ENCODE measurements around the gene TBC1D4. TPM values are rescaled to one million over a fixed set of nuclear protein-coding genes. Genes with fewer than 3 reads are reported as not detected.

Gene TBC1D4
- polyA plus RNA-seq, 1 donor from 2014 or later, result 3.9 TPM

- Histone ChIP-seq H3K79me2 (replicated peaks; ENCODE audit: insufficient read depth, low read length) (no peaks in the 10 kb centered on the region), H3K27ac (ENCODE audit: low read length) (no peak overlapping the region), H2AFZ (ENCODE audit: low read depth, low read length) (no peak overlapping the region), H3K4me2 (ENCODE audit: low read length) (no peak overlapping the region), H3K4me3 (ENCODE audit: low read length) (no peak overlapping the region), H3K27me3 (ENCODE audit: insufficient read depth, low read depth, low read length) (no peaks in the 10 kb centered on the region), H4K20me1 (ENCODE audit: insufficient read depth) (no peaks in the 10 kb centered on the region), H3K9ac (ENCODE audit: low read length) (no peak overlapping the region), H3F3A (ENCODE audit: insufficient read depth, low read length, poor library complexity, severe bottlenecking) (peaks cover 3% of the 10 kb centered on the region), H3K36me3 (ENCODE audit: insufficient read depth, low read length) (no peaks in the 10 kb centered on the region), H3K9me2 (ENCODE audit: insufficient read depth, low read length) (no peaks in the 10 kb centered on the region), H3K9me3 (ENCODE audit: low read length) (no peaks in the 10 kb centered on the region)
- TF ChIP-seq RAD21 (conservative IDR thresholded peaks at IDR 0.05) (no peak), POLR2AphosphoS5 (IDR thresholded peaks at IDR 0.05) (no peak), EP300 (conservative IDR thresholded peaks at IDR 0.05; ENCODE audit: poor library complexity, severe bottlenecking) (no peak), MXI1 (conservative IDR thresholded peaks at IDR 0.05; ENCODE audit: poor library complexity, severe bottlenecking) (no peak), EZH2 (IDR thresholded peaks at IDR 0.05; ENCODE audit: borderline replicate concordance, insufficient read depth, low read length, poor library complexity, severe bottlenecking) (no peak), SMC3 (conservative IDR thresholded peaks at IDR 0.05; ENCODE audit: poor library complexity) (no peak), TAF1 (IDR thresholded peaks at IDR 0.05; ENCODE audit: low read depth) (no peak), REST (IDR thresholded peaks at IDR 0.05; ENCODE audit: borderline replicate concordance) (no peak), CTCF (IDR thresholded peaks at IDR 0.05; ENCODE audit: poor library complexity, severe bottlenecking) (no peak)
Observed at GRCh38 chr13:75256922-75257321, 225.0 kb downstream of the TBC1D4 start.

GRCh38 chr13:75255653-75256052, 226.3 kb downstream of the TBC1D4 start:
- Histone ChIP-seq H2AFZ (ENCODE audit: low read depth, low read length) (no peak overlapping the region), H3K36me3 (ENCODE audit: insufficient read depth, low read length) (no peaks in the 10 kb centered on the region), H3K9me2 (ENCODE audit: insufficient read depth, low read length) (no peaks in the 10 kb centered on the region), H3K27ac (ENCODE audit: low read length) (no peak overlapping the region), H3K4me2 (ENCODE audit: low read length) (no peak overlapping the region), H3F3A (ENCODE audit: insufficient read depth, low read length, poor library complexity, severe bottlenecking) (peaks cover 3% of the 10 kb centered on the region), H4K20me1 (ENCODE audit: insufficient read depth) (no peaks in the 10 kb centered on the region), H3K9me3 (ENCODE audit: low read length) (no peaks in the 10 kb centered on the region), H3K79me2 (replicated peaks; ENCODE audit: insufficient read depth, low read length) (no peaks in the 10 kb centered on the region), H3K4me3 (ENCODE audit: low read length) (no peak overlapping the region), H3K9ac (ENCODE audit: low read length) (no peak overlapping the region), H3K27me3 (ENCODE audit: insufficient read depth, low read depth, low read length) (no peaks in the 10 kb centered on the region)
- TF ChIP-seq REST (IDR thresholded peaks at IDR 0.05; ENCODE audit: borderline replicate concordance) (no peak), EP300 (conservative IDR thresholded peaks at IDR 0.05; ENCODE audit: poor library complexity, severe bottlenecking) (no peak), EZH2 (IDR thresholded peaks at IDR 0.05; ENCODE audit: borderline replicate concordance, insufficient read depth, low read length, poor library complexity, severe bottlenecking) (no peak), POLR2AphosphoS5 (IDR thresholded peaks at IDR 0.05) (no peak), TAF1 (IDR thresholded peaks at IDR 0.05; ENCODE audit: low read depth) (no peak), CTCF (IDR thresholded peaks at IDR 0.05; ENCODE audit: poor library complexity, severe bottlenecking) (no peak), RAD21 (conservative IDR thresholded peaks at IDR 0.05) (no peak), MXI1 (conservative IDR thresholded peaks at IDR 0.05; ENCODE audit: poor library complexity, severe bottlenecking) (no peak), SMC3 (conservative IDR thresholded peaks at IDR 0.05; ENCODE audit: poor library complexity) (no peak)
